IMR-90 (cell line): ENCODE results near the gene PCDHGA8. TPM values are rescaled to one million over a fixed set of nuclear protein-coding genes. Genes with fewer than 3 reads are reported as not detected.
"Not testable (repeated sequence)": the region's sequence is repeated elsewhere in the genome, so short reads cannot be mapped to it uniquely, and the experiment has no call there.

Experiments
- ATAC-seq: fragments of 200-7000 bp; cut with Tn5 transposase; 2 replicates; pipeline ENCODE4 v1.9.1; 2020; ENCODE audit warnings: low read depth, mild to moderate bottlenecking, moderate library complexity
- BruUV-seq: library from RNA; stranded (reverse); fragments of 400-500 nt; replicated peaks from 2 replicates; lab custom pipeline; 2021; lab: Mats Ljungman, UMichigan
- CTCF ChIA-PET: fragments of 300-600 bp; formaldehyde crosslinking; extraction: SDS; loops from one replicate; lab custom pipeline; 2021; ENCODE audit warnings: antibody characterized with exemption; lab: Yijun Ruan, JAX
- POLR2A ChIA-PET: fragments of 300-600 bp; sonication (Branson Sonifier 250); formaldehyde crosslinking; loops from one replicate; lab custom pipeline; 2022; ENCODE audit warnings: antibody characterized with exemption; ENCODE audit not compliant: unreplicated experiment; lab: Charles Lee
- DNase-seq: peaks from one replicate; pipeline ENCODE4 v3.0.0; 2013
- H2AFZ ChIP-seq: replicated peaks from 2 replicates; pipeline ENCODE3; 2013; ENCODE audit warnings: low read length, mild to moderate bottlenecking; ENCODE audit not compliant: poor library complexity
- H2AK5ac ChIP-seq: 2 replicates; pipeline ENCODE4 v1.6.1; 2013; ENCODE audit warnings: low read depth, low read length, inconsistent platforms
- H2AK9ac ChIP-seq: replicated peaks from 2 replicates; pipeline ENCODE3; 2013; ENCODE audit warnings: mild to moderate bottlenecking, low read depth, low read length, moderate library complexity; ENCODE audit not compliant: poor library complexity
- H2BK120ac ChIP-seq: 2 replicates; pipeline ENCODE4 v1.6.1; 2013; ENCODE audit warnings: low read depth, low read length, inconsistent platforms
- H2BK15ac ChIP-seq: 3 replicates; pipeline ENCODE4 v1.6.1; 2013; ENCODE audit warnings: low read depth, low read length, inconsistent platforms
- H2BK20ac ChIP-seq: 2 replicates; pipeline ENCODE4 v1.6.1; 2013; ENCODE audit warnings: low read depth, mild to moderate bottlenecking, inconsistent platforms, low read length, moderate library complexity
- H2BK5ac ChIP-seq: 2 replicates; pipeline ENCODE4 v1.6.1; 2013; ENCODE audit warnings: mild to moderate bottlenecking, low read depth, low read length, inconsistent platforms; ENCODE audit not compliant: poor library complexity, severe bottlenecking
- H3K14ac ChIP-seq: replicated peaks from 2 replicates; pipeline ENCODE4 v1.6.1; 2013; ENCODE audit warnings: low read depth, low read length, inconsistent platforms
- H3K18ac ChIP-seq: 2 replicates; pipeline ENCODE4 v1.6.1; 2013; ENCODE audit warnings: low read depth, low read length, control low read depth
- H3K23ac ChIP-seq: 2 replicates; pipeline ENCODE4 v1.6.1; 2013; ENCODE audit warnings: low read depth, low read length, inconsistent platforms
- H3K27ac ChIP-seq: 2 replicates; pipeline ENCODE4 v1.5.1; 2013; ENCODE audit warnings: mild to moderate bottlenecking, control low read depth, low read length; ENCODE audit not compliant: insufficient read depth
- H3K27me3 ChIP-seq: 2 replicates; pipeline ENCODE4 v1.6.1; 2013; ENCODE audit warnings: low read length; ENCODE audit not compliant: control insufficient read depth, insufficient read depth
- H3K36me3 ChIP-seq: 2 replicates; pipeline ENCODE4 v1.6.1; 2013; ENCODE audit warnings: low read length, mixed read lengths; ENCODE audit not compliant: control insufficient read depth, insufficient read depth
- H3K4ac ChIP-seq: 2 replicates; pipeline ENCODE4 v1.6.1; 2013; ENCODE audit warnings: low read depth, low read length, inconsistent platforms
- H3K4me1 ChIP-seq: 2 replicates; pipeline ENCODE4 v1.6.1; 2013; ENCODE audit warnings: low read length, mixed read lengths; ENCODE audit not compliant: control insufficient read depth, insufficient read depth
- H3K4me2 ChIP-seq: 2 replicates; pipeline ENCODE4 v1.6.1; 2013; ENCODE audit warnings: low read depth, mild to moderate bottlenecking, control low read depth, low read length, moderate library complexity
- H3K4me3 ChIP-seq: 2 replicates; pipeline ENCODE4 v1.5.1; 2013; ENCODE audit warnings: low read depth, mild to moderate bottlenecking, control low read depth, low read length, moderate library complexity; ENCODE audit not compliant: insufficient read depth
- H3K56ac ChIP-seq: 2 replicates; pipeline ENCODE4 v1.6.1; 2013; ENCODE audit warnings: low read length, inconsistent platforms; ENCODE audit not compliant: insufficient read depth; ENCODE audit errors: extremely low read depth
- H3K79me1 ChIP-seq, 2 experiments: 2 replicates each; pipeline ENCODE4 v1.6.1; 2013; ENCODE audit warnings: low read length in 2 of 2, inconsistent platforms in 1 of 2, low read depth in 1 of 2
- H3K9ac ChIP-seq: 2 replicates; pipeline ENCODE4 v1.6.1; 2013; ENCODE audit warnings: low read depth, low read length, control low read depth
- H3K9me1 ChIP-seq: 2 replicates; pipeline ENCODE4 v1.6.1; 2013; ENCODE audit warnings: low read length, inconsistent platforms; ENCODE audit not compliant: insufficient read depth
- H3K9me3 ChIP-seq: 2 replicates; pipeline ENCODE4 v1.6.1; 2013; ENCODE audit warnings: low read length; ENCODE audit not compliant: control insufficient read depth, insufficient read depth
- H4K20me1 ChIP-seq: 2 replicates; pipeline ENCODE4 v1.6.1; 2013; ENCODE audit warnings: low read length, inconsistent platforms; ENCODE audit not compliant: insufficient read depth
- H4K5ac ChIP-seq: 2 replicates; pipeline ENCODE4 v1.6.1; 2013; ENCODE audit warnings: mild to moderate bottlenecking, low read depth, low read length, control low read depth
- H4K8ac ChIP-seq, 2 experiments: 2 replicates each; pipeline ENCODE4 v1.6.1; 2013; ENCODE audit warnings: low read depth in 2 of 2, low read length in 2 of 2, control low read depth in 1 of 2, inconsistent platforms in 1 of 2
- H4K91ac ChIP-seq: 2 replicates; pipeline ENCODE4 v1.6.1; 2013; ENCODE audit warnings: low read depth, low read length, inconsistent platforms; ENCODE audit not compliant: insufficient read depth
- RAD21 ChIP-seq: IDR thresholded peaks from 2 replicates; pipeline ENCODE4 v1.6.1; 2012; ENCODE audit warnings: low read length, improper control_type of control experiment
- SMC3 ChIP-seq: fragments of 150-350 bp; IDR thresholded peaks from 2 replicates; pipeline ENCODE4 v1.6.1; 2016; ENCODE audit warnings: low read depth, mild to moderate bottlenecking, antibody characterized with exemption, low read length, moderate library complexity
- WGBS, 2 experiments: methylation state at CpG; one replicate each; pipeline versions ENCODE4 v1.1.5 to v1.1.7; 2013; ENCODE audit warnings: missing lambda C conversion rate in 2 of 2; ENCODE audit not compliant: insufficient read length in 1 of 2; ENCODE audit errors: extremely low coverage in 2 of 2; 5-methylcytosine and 5-hydroxymethylcytosine counted together
- dilution Hi-C: fragments of 300-500 bp; cut with HindIII; formaldehyde crosslinking; loops from one replicate; pipeline ENCODE4 v1.14.3; 2018; ENCODE audit warnings: low sequenced_read_pairs; ENCODE audit not compliant: unreplicated experiment
- in situ Hi-C: fragments of 300-500 bp; cut with MboI; formaldehyde crosslinking; loops from 3 replicates; pipeline ENCODE4 v1.14.3; 2019; ENCODE audit warnings: low sequenced_read_pairs, inconsistent platforms, mixed read lengths
- intact Hi-C: fragments of 100-400 bp; cut with micrococcal nuclease; formaldehyde crosslinking; loops from 2 replicates; pipeline ENCODE4 v1.10.0; 2022
- polyA plus RNA-seq, 3 experiments: library from polyadenylated mRNA; depleted of rRNA; stranded (reverse); fragments of >200 nt; gene quantifications; 2 replicates each; pipeline ENCODE4 v1.2.3, GENCODE V29; 2012; ENCODE audit warnings: low replicate concordance in 1 of 3
- total RNA-seq: library from RNA; depleted of rRNA; stranded (reverse); fragments of >200 nt; gene quantifications from 2 replicates; pipeline ENCODE4 v1.2.3, GENCODE V29; 2012
- TF ChIP-seq, protein P1 (sequence below): conservative IDR thresholded peaks from 2 replicates; pipeline ENCODE4 v1.5.1; 2012; ENCODE audit warnings: mild to moderate bottlenecking, low read depth, low read length, improper control_type of control experiment

PCDHGA8 gene
- total and polyA plus RNA-seq, 2 of the 4 experiments (the other 2 are of a cell fraction) = 0.89 to 2.0 TPM

- Histone ChIP-seq H4K8ac (peak within 1 kb of the TSS in 1 of 2 experiments; percentile 40; a peak in 2 of 4 replicates), H3K4me2 (peak within 1 kb of the TSS; percentile 71; the same call in 1 of the 2 replicates), H3K27ac (peak within 1 kb of the TSS; percentile 36; the same call in 1 of the 2 replicates), H3K9ac (peak within 1 kb of the TSS; percentile 68), H3K79me1 (peaks cover 7 to 11% of the 10 kb centered on the region in 2 experiments; a peak in 3 of 4 replicates), H3K56ac (peak within 1 kb of the TSS; percentile 43; the same call in 1 of the 2 replicates), H3K36me3 (peaks cover 11% of the 10 kb centered on the region), H3K9me3 (peaks cover 48% of the 10 kb centered on the region), H3K4me3 (peak within 1 kb of the TSS; percentile 61)
- intact Hi-C loops, BruUV-seq, H3K14ac ChIP-seq, H4K91ac ChIP-seq, H3K4ac ChIP-seq, H3K23ac ChIP-seq, H4K20me1 ChIP-seq, H2BK120ac ChIP-seq, in situ Hi-C loops, H2AK5ac ChIP-seq, H4K5ac ChIP-seq, H2BK15ac ChIP-seq, H3K27me3 ChIP-seq, dilution Hi-C loops, H2AK9ac ChIP-seq, H2BK5ac ChIP-seq, H2AFZ ChIP-seq, H2BK20ac ChIP-seq, H3K18ac ChIP-seq, H3K9me1 ChIP-seq, H3K4me1 ChIP-seq, POLR2A ChIA-PET, CTCF ChIA-PET: not testable (repeated sequence)
- ATAC-seq (peak; percentile 67), DNase-seq (peak; percentile 47)
- TF ChIP-seq, protein P1, sequence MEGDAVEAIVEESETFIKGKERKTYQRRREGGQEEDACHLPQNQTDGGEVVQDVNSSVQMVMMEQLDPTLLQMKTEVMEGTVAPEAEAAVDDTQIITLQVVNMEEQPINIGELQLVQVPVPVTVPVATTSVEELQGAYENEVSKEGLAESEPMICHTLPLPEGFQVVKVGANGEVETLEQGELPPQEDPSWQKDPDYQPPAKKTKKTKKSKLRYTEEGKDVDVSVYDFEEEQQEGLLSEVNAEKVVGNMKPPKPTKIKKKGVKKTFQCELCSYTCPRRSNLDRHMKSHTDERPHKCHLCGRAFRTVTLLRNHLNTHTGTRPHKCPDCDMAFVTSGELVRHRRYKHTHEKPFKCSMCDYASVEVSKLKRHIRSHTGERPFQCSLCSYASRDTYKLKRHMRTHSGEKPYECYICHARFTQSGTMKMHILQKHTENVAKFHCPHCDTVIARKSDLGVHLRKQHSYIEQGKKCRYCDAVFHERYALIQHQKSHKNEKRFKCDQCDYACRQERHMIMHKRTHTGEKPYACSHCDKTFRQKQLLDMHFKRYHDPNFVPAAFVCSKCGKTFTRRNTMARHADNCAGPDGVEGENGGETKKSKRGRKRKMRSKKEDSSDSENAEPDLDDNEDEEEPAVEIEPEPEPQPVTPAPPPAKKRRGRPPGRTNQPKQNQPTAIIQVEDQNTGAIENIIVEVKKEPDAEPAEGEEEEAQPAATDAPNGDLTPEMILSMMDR = peak; percentile 49
- peak; percentile 7; the same call in 1 of the 2 replicates for TF ChIP-seq SMC3
- peak; percentile 44 for TF ChIP-seq RAD21
- 0% methylated on average over 2 of the region's 40 CpGs; no CpG with 5 or more reads in 1 of the 2 experiments for WGBS, 2 experiments
These were observed 4.7 kb upstream of the PCDHGA8 start, which contains the start of gene PCDHGB4 for GRCh38 chr5:141387557-141388311. Gene PCDHGB4 (plus strand): TSS chr5:141387698. CDS start chr5:141387885, 187 bp downstream.
